ENCODE results near the gene CAPZB.

Gene CAPZB

GRCh38 chr1:19421365-19421764 lies 64.0 kb downstream of the CAPZB start:
- H3K9ac ChIP-seq (ENCODE audit: low read depth, low read length, poor library complexity, severe bottlenecking): no peak overlapping the region
- H3F3A ChIP-seq (ENCODE audit: low read depth): no peaks in the 10 kb centered on the region
- H3K4me1 ChIP-seq (ENCODE audit: insufficient read depth, low read length, poor library complexity, severe bottlenecking): no peaks in the 10 kb centered on the region
- peaks cover 93% of the 10 kb centered on the region for H3K79me2 ChIP-seq (ENCODE audit: insufficient read depth, low read length)
- H3K36me3 ChIP-seq (ENCODE audit: insufficient read depth, low read length): peaks cover 36% of the 10 kb centered on the region; the same call in 1 of the 2 replicates
- no peaks in the 10 kb centered on the region for H3K27me3 ChIP-seq (ENCODE audit: insufficient read depth, low read length, poor library complexity, severe bottlenecking)
- no peak overlapping the region for H2AFZ ChIP-seq (ENCODE audit: low read length)
- no peaks in the 10 kb centered on the region for H3K9me3 ChIP-seq (ENCODE audit: insufficient read depth, low read depth, low read length)
- H3K9me2 ChIP-seq (replicated peaks; ENCODE audit: low read depth, low read length): no peaks in the 10 kb centered on the region
- peaks cover 87% of the 10 kb centered on the region for H4K20me1 ChIP-seq (ENCODE audit: insufficient read depth, low read length, poor library complexity, severe bottlenecking)
- TF ChIP-seq CTCF (conservative IDR thresholded peaks at IDR 0.05; ENCODE audit: low read length): no peak
- TF ChIP-seq EZH2phosphoT487 (IDR thresholded peaks at IDR 0.05; ENCODE audit: borderline replicate concordance): no peak
- no peak overlapping the region for H3K4me2 ChIP-seq (ENCODE audit: low read depth, low read length, poor library complexity, severe bottlenecking)
- no peak overlapping the region for H3K4me3 ChIP-seq (ENCODE audit: low read length, poor library complexity, severe bottlenecking)

GRCh38 chr1:19420606-19421005 lies 64.7 kb downstream of the CAPZB start:
- H3K9me2 ChIP-seq (replicated peaks; ENCODE audit: low read depth, low read length): no peaks in the 10 kb centered on the region
- H3K36me3 ChIP-seq (ENCODE audit: insufficient read depth, low read length): peaks cover 43% of the 10 kb centered on the region; the same call in 1 of the 2 replicates
- no peak overlapping the region for H2AFZ ChIP-seq (ENCODE audit: low read length)
- H3K4me2 ChIP-seq (ENCODE audit: low read depth, low read length, poor library complexity, severe bottlenecking): no peak overlapping the region
- H4K20me1 ChIP-seq (ENCODE audit: insufficient read depth, low read length, poor library complexity, severe bottlenecking): peaks cover 86% of the 10 kb centered on the region
- no peaks in the 10 kb centered on the region for H3K9me3 ChIP-seq (ENCODE audit: insufficient read depth, low read depth, low read length)
- no peak for TF ChIP-seq EZH2phosphoT487 (IDR thresholded peaks at IDR 0.05; ENCODE audit: borderline replicate concordance)
- no peak for TF ChIP-seq CTCF (conservative IDR thresholded peaks at IDR 0.05; ENCODE audit: low read length)
- H3K4me3 ChIP-seq (ENCODE audit: low read length, poor library complexity, severe bottlenecking): no peak overlapping the region
- H3K9ac ChIP-seq (ENCODE audit: low read depth, low read length, poor library complexity, severe bottlenecking): no peak overlapping the region
- H3F3A ChIP-seq (ENCODE audit: low read depth): no peaks in the 10 kb centered on the region
- H3K27me3 ChIP-seq (ENCODE audit: insufficient read depth, low read length, poor library complexity, severe bottlenecking): no peaks in the 10 kb centered on the region
- no peaks in the 10 kb centered on the region for H3K4me1 ChIP-seq (ENCODE audit: insufficient read depth, low read length, poor library complexity, severe bottlenecking)
- peaks cover 93% of the 10 kb centered on the region for H3K79me2 ChIP-seq (ENCODE audit: insufficient read depth, low read length)

- TF ChIP-seq EZH2phosphoT487 (IDR thresholded peaks at IDR 0.05; ENCODE audit: borderline replicate concordance) (no peak), CTCF (conservative IDR thresholded peaks at IDR 0.05; ENCODE audit: low read length) (no peak)
- Histone ChIP-seq H3K4me2 (ENCODE audit: low read depth, low read length, poor library complexity, severe bottlenecking) (no peak overlapping the region), H3K9me3 (ENCODE audit: insufficient read depth, low read depth, low read length) (no peaks in the 10 kb centered on the region), H3K79me2 (ENCODE audit: insufficient read depth, low read length) (peaks cover 93% of the 10 kb centered on the region), H3K4me3 (ENCODE audit: low read length, poor library complexity, severe bottlenecking) (no peak overlapping the region), H2AFZ (ENCODE audit: low read length) (no peak overlapping the region), H3F3A (ENCODE audit: low read depth) (no peaks in the 10 kb centered on the region), H3K9me2 (replicated peaks; ENCODE audit: low read depth, low read length) (no peaks in the 10 kb centered on the region), H3K36me3 (ENCODE audit: insufficient read depth, low read length) (peaks cover 51% of the 10 kb centered on the region; the same call in 1 of the 2 replicates), H3K9ac (ENCODE audit: low read depth, low read length, poor library complexity, severe bottlenecking) (no peak overlapping the region), H3K4me1 (ENCODE audit: insufficient read depth, low read length, poor library complexity, severe bottlenecking) (no peaks in the 10 kb centered on the region), H4K20me1 (ENCODE audit: insufficient read depth, low read length, poor library complexity, severe bottlenecking) (peaks cover 83% of the 10 kb centered on the region), H3K27me3 (ENCODE audit: insufficient read depth, low read length, poor library complexity, severe bottlenecking) (no peaks in the 10 kb centered on the region)
These were observed 65.6 kb downstream of the CAPZB start for GRCh38 chr1:19419691-19420090.

Data from Loucy (cell line).